ENCODE data around the gene RTL10. TPM values are rescaled to one million over a fixed set of nuclear protein-coding genes. Genes with fewer than 3 reads are reported as not detected.

The RTL10 gene
- total RNA-seq, 2 donors from 2014 or later: 20.6 to 22.2 TPM

- Histone ChIP-seq H3K4me1 (ENCODE audit: control insufficient read depth, insufficient read depth, low read length) (no peaks in the 10 kb centered on the region), H3K36me3 (ENCODE audit: control insufficient read depth, insufficient read depth, low read length) (no peaks in the 10 kb centered on the region), H3K9ac (ENCODE audit: extremely low read depth, low read length, poor library complexity, severe bottlenecking) (no peak overlapping the region), H3K9me3 (ENCODE audit: control insufficient read depth, low read length) (no peaks in the 10 kb centered on the region), H3K27ac (ENCODE audit: low read depth, low read length) (no peak overlapping the region), H3K4me3 (ENCODE audit: low read length) (no peak overlapping the region), H3K27me3 (ENCODE audit: control insufficient read depth, insufficient read depth, low read length, poor library complexity, severe bottlenecking) (no peaks in the 10 kb centered on the region)
- no peak overlapping the region for H3K4me3 Mint-ChIP-seq
- H3K36me3 Mint-ChIP-seq (ENCODE audit: low read depth): no peaks in the 10 kb centered on the region
- peak; percentile 21 for DNase-seq
- H3K27ac Mint-ChIP-seq: no peak overlapping the region
- no peaks in the 10 kb centered on the region for H3K27me3 Mint-ChIP-seq (ENCODE audit: insufficient read depth)
- H3K4me1 Mint-ChIP-seq: no peaks in the 10 kb centered on the region
- TF ChIP-seq CTCF (conservative IDR thresholded peaks at IDR 0.05): no peak
- no peaks in the 10 kb centered on the region for H3K9me3 Mint-ChIP-seq
- 93 to 94% methylated on average over 5 to 12 of the region's 12 CpGs for WGBS, 2 experiments (ENCODE audit: insufficient coverage in 1 of 2, insufficient read length in 1 of 2)
Observed at GRCh38 chr22:19811211-19811621, 43.5 kb downstream of the RTL10 start.

DNA sequence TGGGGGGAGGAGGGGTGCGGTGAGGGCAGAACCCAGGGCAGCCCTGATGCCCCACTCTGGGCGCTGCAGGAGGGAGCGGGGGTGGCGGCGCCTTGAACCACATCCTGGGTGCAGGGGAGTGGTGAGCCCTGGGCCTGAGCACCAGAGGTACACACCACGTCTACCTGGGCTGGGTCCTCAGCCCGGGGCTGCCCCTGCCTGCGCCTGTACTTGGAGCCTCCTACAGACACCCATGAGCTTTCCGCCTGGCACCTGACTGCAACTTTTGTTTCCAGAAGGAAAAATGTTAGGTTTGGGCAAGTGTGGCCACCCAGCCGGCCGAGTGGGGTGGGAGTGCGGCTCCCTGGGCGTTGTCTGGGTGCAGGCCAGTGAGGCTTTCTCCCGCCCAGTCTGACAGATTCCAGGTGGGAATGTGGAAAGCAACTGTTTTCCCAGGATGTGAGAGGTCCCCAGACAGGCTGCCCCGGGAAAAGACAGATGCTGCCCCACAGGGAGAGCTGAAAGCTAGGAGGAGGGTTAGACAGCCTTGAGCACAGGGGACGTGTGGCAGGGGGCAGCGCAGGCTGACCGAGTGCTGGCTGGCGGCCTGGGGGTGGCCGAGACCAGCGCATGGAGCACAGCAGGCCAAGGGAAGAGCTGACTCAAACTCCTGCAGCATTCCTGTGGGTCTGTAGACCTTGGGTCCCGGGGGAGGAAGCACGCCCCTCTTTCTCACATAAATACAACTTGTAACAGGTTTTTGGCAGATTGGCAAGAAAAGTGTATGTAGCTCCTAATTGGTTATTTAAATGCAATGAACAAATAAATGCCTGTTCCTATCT is 44.1 kb downstream of the RTL10 start:
- H3K9me3 ChIP-seq (ENCODE audit: control insufficient read depth, low read length): no peaks in the 10 kb centered on the region
- H3K27ac Mint-ChIP-seq: no peak overlapping the region

GRCh38 chr22:19809741-19810140 is 44.9 kb downstream of the RTL10 start:
- H3K4me3 ChIP-seq (ENCODE audit: low read length): no peak overlapping the region
- Mint-ChIP-seq H3K27ac (no peak overlapping the region), H3K36me3 (ENCODE audit: low read depth) (no peaks in the 10 kb centered on the region), H3K4me1 (no peaks in the 10 kb centered on the region), H3K9me3 (no peaks in the 10 kb centered on the region), H3K4me3 (no peak overlapping the region), H3K27me3 (ENCODE audit: insufficient read depth) (no peaks in the 10 kb centered on the region)
- 86 to 95% methylated on average over 2 to 3 of the region's 3 CpGs for WGBS, 2 experiments (ENCODE audit: insufficient coverage in 1 of 2, insufficient read length in 1 of 2)
- H3K27me3 ChIP-seq (ENCODE audit: control insufficient read depth, insufficient read depth, low read length, poor library complexity, severe bottlenecking): no peaks in the 10 kb centered on the region
- no peaks in the 10 kb centered on the region for H3K4me1 ChIP-seq (ENCODE audit: control insufficient read depth, insufficient read depth, low read length)
- no peak overlapping the region for H3K27ac ChIP-seq (ENCODE audit: low read depth, low read length)
- no peaks in the 10 kb centered on the region for H3K9me3 ChIP-seq (ENCODE audit: control insufficient read depth, low read length)
- no peak for TF ChIP-seq CTCF (conservative IDR thresholded peaks at IDR 0.05)
- no peaks in the 10 kb centered on the region for H3K36me3 ChIP-seq (ENCODE audit: control insufficient read depth, insufficient read depth, low read length)
- H3K9ac ChIP-seq (ENCODE audit: extremely low read depth, low read length, poor library complexity, severe bottlenecking): no peak overlapping the region
- peak; percentile 17 for DNase-seq

More for the DNA sequence above, 44.1 kb downstream of the RTL10 start:
- Histone ChIP-seq H3K4me1 (ENCODE audit: control insufficient read depth, insufficient read depth, low read length) (no peaks in the 10 kb centered on the region), H3K27me3 (ENCODE audit: control insufficient read depth, insufficient read depth, low read length, poor library complexity, severe bottlenecking) (no peaks in the 10 kb centered on the region), H3K4me3 (ENCODE audit: low read length) (no peak overlapping the region), H3K36me3 (ENCODE audit: control insufficient read depth, insufficient read depth, low read length) (no peaks in the 10 kb centered on the region), H3K9ac (ENCODE audit: extremely low read depth, low read length, poor library complexity, severe bottlenecking) (no peak overlapping the region), H3K27ac (ENCODE audit: low read depth, low read length) (no peak overlapping the region)
- Mint-ChIP-seq H3K4me1 (no peaks in the 10 kb centered on the region), H3K4me3 (no peak overlapping the region), H3K36me3 (ENCODE audit: low read depth) (no peaks in the 10 kb centered on the region), H3K27me3 (ENCODE audit: insufficient read depth) (no peaks in the 10 kb centered on the region), H3K9me3 (no peaks in the 10 kb centered on the region)
- TF ChIP-seq CTCF (conservative IDR thresholded peaks at IDR 0.05): no peak
- DNase-seq: peak; percentile 62
- 93 to 95% methylated on average over 11 to 22 of the region's 23 CpGs for WGBS, 2 experiments (ENCODE audit: insufficient coverage in 1 of 2, insufficient read length in 1 of 2)
